ENCODE data around the gene RAET1G. TPM values are rescaled to one million over a fixed set of nuclear protein-coding genes. Genes with fewer than 3 reads are reported as not detected.
A peak's percentile ranks its signal among the peaks of the same experiment; 100 is the strongest.

Gene RAET1G
- polyA plus RNA-seq, 1 of the 3 experiments (the other 2 are of a cell fraction): 2.5 TPM

DNA sequence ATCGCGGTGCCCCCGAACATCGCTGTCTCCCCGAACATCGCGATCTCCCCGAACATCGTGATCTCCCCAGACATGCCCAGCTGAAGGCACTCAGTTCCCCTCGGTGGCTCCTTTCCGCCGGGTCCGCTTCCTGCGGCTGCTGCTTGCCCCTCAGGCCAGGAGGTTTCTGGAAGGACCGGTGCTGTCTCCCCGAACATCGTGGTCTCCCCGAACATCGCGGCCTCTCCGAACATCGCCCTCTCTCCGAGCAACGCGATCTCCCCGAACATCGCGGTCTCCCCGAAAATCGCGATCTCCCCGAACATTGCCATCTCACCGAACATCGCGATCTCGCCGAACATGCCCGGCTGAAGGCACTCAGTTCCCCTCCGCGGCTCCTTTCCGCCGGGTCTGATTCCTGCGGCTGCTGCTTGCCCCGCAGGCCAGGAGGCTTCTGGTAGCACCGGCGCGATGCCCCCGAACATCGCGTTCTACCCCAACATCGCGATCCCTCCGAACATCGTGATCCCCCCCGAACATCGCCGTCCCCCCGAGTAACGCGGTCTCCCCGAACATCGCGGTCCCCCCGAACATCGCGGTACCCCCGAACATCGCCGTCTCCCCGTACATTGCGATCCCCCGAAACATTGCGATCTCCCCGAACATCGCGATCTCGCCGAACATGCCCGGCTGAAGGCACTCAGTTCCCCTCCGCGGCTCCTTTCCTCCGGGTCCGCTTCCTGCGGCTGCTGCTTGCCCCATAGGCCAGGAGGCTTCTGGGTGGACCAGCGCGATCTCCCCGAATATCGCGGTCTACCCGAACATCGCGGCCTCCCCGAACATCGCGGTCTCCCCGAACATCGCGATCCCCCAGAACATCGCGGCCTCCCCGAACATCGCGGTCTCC is 41.6 kb upstream of the RAET1G start:
- peak; percentile 50 for DNase-seq
- H3K9ac ChIP-seq: no peak overlapping the region
- TF ChIP-seq, protein P1, sequence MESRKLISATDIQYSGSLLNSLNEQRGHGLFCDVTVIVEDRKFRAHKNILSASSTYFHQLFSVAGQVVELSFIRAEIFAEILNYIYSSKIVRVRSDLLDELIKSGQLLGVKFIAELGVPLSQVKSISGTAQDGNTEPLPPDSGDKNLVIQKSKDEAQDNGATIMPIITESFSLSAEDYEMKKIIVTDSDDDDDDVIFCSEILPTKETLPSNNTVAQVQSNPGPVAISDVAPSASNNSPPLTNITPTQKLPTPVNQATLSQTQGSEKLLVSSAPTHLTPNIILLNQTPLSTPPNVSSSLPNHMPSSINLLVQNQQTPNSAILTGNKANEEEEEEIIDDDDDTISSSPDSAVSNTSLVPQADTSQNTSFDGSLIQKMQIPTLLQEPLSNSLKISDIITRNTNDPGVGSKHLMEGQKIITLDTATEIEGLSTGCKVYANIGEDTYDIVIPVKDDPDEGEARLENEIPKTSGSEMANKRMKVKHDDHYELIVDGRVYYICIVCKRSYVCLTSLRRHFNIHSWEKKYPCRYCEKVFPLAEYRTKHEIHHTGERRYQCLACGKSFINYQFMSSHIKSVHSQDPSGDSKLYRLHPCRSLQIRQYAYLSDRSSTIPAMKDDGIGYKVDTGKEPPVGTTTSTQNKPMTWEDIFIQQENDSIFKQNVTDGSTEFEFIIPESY (IDR thresholded peaks at IDR 0.05; ENCODE audit: borderline replicate concordance, low read depth): no peak
- TF ChIP-seq EZH2phosphoT487 (IDR thresholded peaks at IDR 0.05; ENCODE audit: borderline replicate concordance, low read depth): peak; percentile 93; the same call in 1 of the 2 replicates

DNA sequence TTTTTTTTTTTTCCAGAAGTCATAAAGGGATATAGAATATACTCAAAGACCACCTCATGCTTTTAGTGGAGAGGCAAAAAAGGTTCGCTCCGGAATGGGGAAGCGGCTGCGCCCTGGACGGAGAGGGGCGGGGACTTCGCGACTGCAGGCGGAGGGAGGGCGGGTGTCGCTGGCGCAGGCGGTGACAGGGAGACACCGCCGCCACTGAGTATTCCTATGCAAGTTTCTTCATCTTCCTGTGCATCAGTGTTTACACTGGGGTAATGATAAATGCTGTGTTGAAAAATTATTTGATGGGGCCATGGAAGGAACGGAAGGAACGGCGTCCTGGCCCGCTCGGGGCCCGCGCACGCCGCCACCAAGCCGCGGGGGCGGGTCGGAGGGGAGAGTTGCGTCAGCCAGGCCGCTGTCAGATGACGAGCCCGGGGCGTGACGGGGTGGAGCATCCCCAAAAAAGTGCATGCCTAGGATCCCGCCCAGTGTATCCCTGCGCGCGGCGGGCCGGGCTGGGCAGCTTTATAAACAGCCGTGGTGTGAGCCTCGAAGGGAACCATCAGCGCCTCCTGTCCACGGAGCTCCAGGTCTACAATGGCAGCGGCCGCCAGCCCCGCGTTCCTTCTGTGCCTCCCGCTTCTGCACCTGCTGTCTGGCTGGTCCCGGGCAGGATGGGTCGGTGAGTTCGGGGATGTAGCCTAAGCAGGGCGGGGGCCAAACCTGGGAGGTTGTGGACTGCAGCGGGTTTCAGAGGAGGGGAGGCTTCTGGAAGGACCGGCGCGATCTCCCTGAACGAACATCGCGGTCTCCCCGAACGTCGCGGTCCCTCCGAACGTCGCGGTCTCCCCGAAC is 40.8 kb upstream of the RAET1G start, which contains the start of gene ULBP1:
ULBP1 (plus strand) TSS at position 482 of the 846 bp plus-strand sequence; CDS start at position 589, 107 bp downstream.
- H2AFZ ChIP-seq (ENCODE audit: low read depth): peak within 1 kb of the TSS; percentile 22; the same call in 1 of the 2 replicates
- H3K9me3 ChIP-seq: no peaks in the 10 kb centered on the region
- peak within 1 kb of the TSS; percentile 62 for H3K4me2 ChIP-seq
- H3K79me2 ChIP-seq (ENCODE audit: insufficient read depth): no peaks in the 10 kb centered on the region
- H3K27ac ChIP-seq (ENCODE audit: low read depth in 2 of 2, low read length in 1 of 2): no peak within 1 kb of the TSS
- no peak within 1 kb of the TSS for H3K9ac ChIP-seq
- POLR2A ChIA-PET: interaction anchor here (0.6 kb wide), 1 partner anchor 45 kb away, joined by 3 read pairs; no protein-coding TSS in a partner anchor
- no peaks in the 10 kb centered on the region for H3K9me2 ChIP-seq
- H4K20me1 ChIP-seq (ENCODE audit: insufficient read depth): no peaks in the 10 kb centered on the region
- peaks cover 0 to 16% of the 10 kb centered on the region in 2 experiments; a peak in 1 of 4 replicates for H3K4me1 ChIP-seq (ENCODE audit: control insufficient read depth in 1 of 2, insufficient read depth in 2 of 2, low read depth in 1 of 2, low read length in 1 of 2)
- CTCF ChIA-PET: no interaction called here
- peaks cover 54% of the 10 kb centered on the region for H3K27me3 ChIP-seq (ENCODE audit: insufficient read depth)
- peak; percentile 74 for DNase-seq
- H3F3A ChIP-seq (replicated peaks; ENCODE audit: insufficient read depth): no peaks in the 10 kb centered on the region
- WGBS (ENCODE audit: low lambda C conversion rate): 3% methylated on average over 27 of the region's 69 CpGs
- H3K4me3 ChIP-seq (ENCODE audit: low read depth in 2 of 2, low read length in 1 of 2): peak within 1 kb of the TSS; percentile 30 to 43
- H3K36me3 ChIP-seq (replicated peaks in 1 of 2; ENCODE audit: control insufficient read depth in 1 of 2, insufficient read depth in 2 of 2, low read length in 1 of 2): no peaks in the 10 kb centered on the region
- TF ChIP-seq TEAD4 (IDR thresholded peaks at IDR 0.05; ENCODE audit: borderline replicate concordance, insufficient read depth): no peak
- TF ChIP-seq NRF1 (IDR thresholded peaks at IDR 0.05; ENCODE audit: low read depth, low read length): no peak
- TF ChIP-seq SIN3A (IDR thresholded peaks at IDR 0.05; ENCODE audit: borderline replicate concordance, low read depth, low read length): no peak
- TF ChIP-seq MXI1 (IDR thresholded peaks at IDR 0.05; ENCODE audit: low read depth, low read length): peak; percentile 8; the same call in 1 of the 2 replicates
- TF ChIP-seq, protein P2, sequence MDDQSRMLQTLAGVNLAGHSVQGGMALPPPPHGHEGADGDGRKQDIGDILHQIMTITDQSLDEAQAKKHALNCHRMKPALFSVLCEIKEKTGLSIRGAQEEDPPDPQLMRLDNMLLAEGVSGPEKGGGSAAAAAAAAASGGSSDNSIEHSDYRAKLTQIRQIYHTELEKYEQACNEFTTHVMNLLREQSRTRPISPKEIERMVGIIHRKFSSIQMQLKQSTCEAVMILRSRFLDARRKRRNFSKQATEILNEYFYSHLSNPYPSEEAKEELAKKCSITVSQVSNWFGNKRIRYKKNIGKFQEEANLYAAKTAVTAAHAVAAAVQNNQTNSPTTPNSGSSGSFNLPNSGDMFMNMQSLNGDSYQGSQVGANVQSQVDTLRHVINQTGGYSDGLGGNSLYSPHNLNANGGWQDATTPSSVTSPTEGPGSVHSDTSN (IDR thresholded peaks at IDR 0.05): 0 out of 2 replicates have a peak, but pooled peaks have one; percentile 11
- TF ChIP-seq FOXM1 (IDR thresholded peaks at IDR 0.05; ENCODE audit: low read depth): no peak
- no peak for TF ChIP-seq RFX5 (IDR thresholded peaks at IDR 0.05; ENCODE audit: low read length)
- no peak for TF ChIP-seq YY1 (IDR thresholded peaks at IDR 0.05; ENCODE audit: low read depth)
- TF ChIP-seq NFIC (IDR thresholded peaks at IDR 0.05; ENCODE audit: borderline replicate concordance): no peak
- TF ChIP-seq SMC3 (IDR thresholded peaks at IDR 0.05; ENCODE audit: low read depth, low read length): no peak
- TF ChIP-seq, protein P3, sequence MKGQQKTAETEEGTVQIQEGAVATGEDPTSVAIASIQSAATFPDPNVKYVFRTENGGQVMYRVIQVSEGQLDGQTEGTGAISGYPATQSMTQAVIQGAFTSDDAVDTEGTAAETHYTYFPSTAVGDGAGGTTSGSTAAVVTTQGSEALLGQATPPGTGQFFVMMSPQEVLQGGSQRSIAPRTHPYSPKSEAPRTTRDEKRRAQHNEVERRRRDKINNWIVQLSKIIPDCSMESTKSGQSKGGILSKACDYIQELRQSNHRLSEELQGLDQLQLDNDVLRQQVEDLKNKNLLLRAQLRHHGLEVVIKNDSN (IDR thresholded peaks at IDR 0.05; ENCODE audit: borderline replicate concordance, low read depth): no peak
- no peak for TF ChIP-seq RCOR1 (IDR thresholded peaks at IDR 0.05; ENCODE audit: low read length)
- TF ChIP-seq, protein P4, sequence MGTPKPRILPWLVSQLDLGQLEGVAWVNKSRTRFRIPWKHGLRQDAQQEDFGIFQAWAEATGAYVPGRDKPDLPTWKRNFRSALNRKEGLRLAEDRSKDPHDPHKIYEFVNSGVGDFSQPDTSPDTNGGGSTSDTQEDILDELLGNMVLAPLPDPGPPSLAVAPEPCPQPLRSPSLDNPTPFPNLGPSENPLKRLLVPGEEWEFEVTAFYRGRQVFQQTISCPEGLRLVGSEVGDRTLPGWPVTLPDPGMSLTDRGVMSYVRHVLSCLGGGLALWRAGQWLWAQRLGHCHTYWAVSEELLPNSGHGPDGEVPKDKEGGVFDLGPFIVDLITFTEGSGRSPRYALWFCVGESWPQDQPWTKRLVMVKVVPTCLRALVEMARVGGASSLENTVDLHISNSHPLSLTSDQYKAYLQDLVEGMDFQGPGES (IDR thresholded peaks at IDR 0.05; ENCODE audit: low read depth, low read length): no peak
- TF ChIP-seq TCF12 (IDR thresholded peaks at IDR 0.05): no peak
- TF ChIP-seq GATA2 (CRISPR knock-in tag; IDR thresholded peaks at IDR 0.05): no peak
- TF ChIP-seq, protein P5, sequence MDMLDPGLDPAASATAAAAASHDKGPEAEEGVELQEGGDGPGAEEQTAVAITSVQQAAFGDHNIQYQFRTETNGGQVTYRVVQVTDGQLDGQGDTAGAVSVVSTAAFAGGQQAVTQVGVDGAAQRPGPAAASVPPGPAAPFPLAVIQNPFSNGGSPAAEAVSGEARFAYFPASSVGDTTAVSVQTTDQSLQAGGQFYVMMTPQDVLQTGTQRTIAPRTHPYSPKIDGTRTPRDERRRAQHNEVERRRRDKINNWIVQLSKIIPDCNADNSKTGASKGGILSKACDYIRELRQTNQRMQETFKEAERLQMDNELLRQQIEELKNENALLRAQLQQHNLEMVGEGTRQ (IDR thresholded peaks at IDR 0.05; ENCODE audit: borderline replicate concordance, low read depth, low read length): no peak

More for the DNA sequence above, 41.6 kb upstream of the RAET1G start:
- Histone ChIP-seq H2AFZ (ENCODE audit: low read depth) (0 out of 2 replicates have a peak overlapping the region, but pooled peaks have one; percentile 41), H3K4me2 (peak overlapping the region; percentile 62; the same call in 1 of the 2 replicates), H3K27me3 (ENCODE audit: insufficient read depth) (peaks cover 58% of the 10 kb centered on the region), H3K9me2 (no peaks in the 10 kb centered on the region), H3K4me3 (ENCODE audit: low read depth in 2 of 2, low read length in 1 of 2) (peak overlapping the region; percentile 23 to 30; a peak in 3 of 4 replicates), H3F3A (replicated peaks; ENCODE audit: insufficient read depth) (no peaks in the 10 kb centered on the region), H3K79me2 (ENCODE audit: insufficient read depth) (no peaks in the 10 kb centered on the region), H3K36me3 (replicated peaks in 1 of 2; ENCODE audit: control insufficient read depth in 1 of 2, insufficient read depth in 2 of 2, low read length in 1 of 2) (no peaks in the 10 kb centered on the region), H4K20me1 (ENCODE audit: insufficient read depth) (no peaks in the 10 kb centered on the region), H3K9me3 (no peaks in the 10 kb centered on the region), H3K27ac (ENCODE audit: low read depth in 2 of 2, low read length in 1 of 2) (no peak overlapping the region), H3K4me1 (ENCODE audit: control insufficient read depth in 1 of 2, insufficient read depth in 2 of 2, low read depth in 1 of 2, low read length in 1 of 2) (peaks cover 0 to 16% of the 10 kb centered on the region in 2 experiments; a peak in 1 of 4 replicates)
- ChIA-PET CTCF (no interaction called here), POLR2A (interaction anchor here (0.6 to 0.7 kb wide), 2 partner anchors 44 to 730 kb away, joined by 3 to 4 read pairs; no protein-coding TSS in a partner anchor)
- WGBS (ENCODE audit: low lambda C conversion rate): 31% methylated on average over 69 of the region's 103 CpGs

Measured in SK-N-SH (cell line).